NCI-H146 treated with DMSO at 0.1 percent for 48 hours (cell line): ENCODE data around the gene SELENOI.

Source experiments
- DNase-seq: peaks from one replicate; lab custom pipeline; 2025; ENCODE audit not compliant: unreplicated experiment; lab: John Stamatoyannopoulos, UW

SELENOI gene

GRCh38 chr2:26409785-26410184 is 63.8 kb downstream of the SELENOI start:
- DNase-seq = no peak

- DNase-seq = no peak
These were observed 64.9 kb downstream of the SELENOI start for GRCh38 chr2:26410764-26411243.

- DNase-seq = no peak
These were observed 65.5 kb downstream of the SELENOI start for GRCh38 chr2:26411419-26411818.

GRCh38 chr2:26412091-26412673 is 66.2 kb downstream of the SELENOI start:
- no peak for DNase-seq

- DNase-seq = no peak
These were observed 68.4 kb downstream of the SELENOI start for GRCh38 chr2:26414311-26414710.

GRCh38 chr2:26421961-26422360 is 76.0 kb downstream of the SELENOI start:
- no peak for DNase-seq

- no peak for DNase-seq
These were observed 77.1 kb downstream of the SELENOI start for GRCh38 chr2:26422947-26423629.

GRCh38 chr2:26423750-26424149 is 77.8 kb downstream of the SELENOI start:
- no peak for DNase-seq

GRCh38 chr2:26424221-26424620 is 78.3 kb downstream of the SELENOI start:
- no peak for DNase-seq

- no peak for DNase-seq
These were observed 82.9 kb downstream of the SELENOI start for GRCh38 chr2:26428846-26429245.

- peak; percentile 14 for DNase-seq
These were observed 84.0 kb downstream of the SELENOI start for GRCh38 chr2:26429779-26430578.

GRCh38 chr2:26430826-26431225 is 84.9 kb downstream of the SELENOI start:
- no peak for DNase-seq

- DNase-seq = no peak
These were observed 86.4 kb downstream of the SELENOI start for GRCh38 chr2:26432363-26432762.

GRCh38 chr2:26432859-26433258 is 86.9 kb downstream of the SELENOI start:
- DNase-seq = no peak

- DNase-seq = no peak
These were observed 89.2 kb downstream of the SELENOI start for GRCh38 chr2:26435106-26435505.

GRCh38 chr2:26438526-26438925 is 92.6 kb downstream of the SELENOI start:
- no peak for DNase-seq

- DNase-seq = no peak
These were observed 93.0 kb downstream of the SELENOI start for GRCh38 chr2:26438926-26439325.

- DNase-seq = no peak
These were observed 96.4 kb downstream of the SELENOI start for GRCh38 chr2:26442301-26442700.

- no peak for DNase-seq
These were observed 96.8 kb downstream of the SELENOI start for GRCh38 chr2:26442707-26443106.

- DNase-seq = no peak
These were observed 98.3 kb downstream of the SELENOI start for GRCh38 chr2:26444236-26444635.
